WI38 (cell line): Measurements from ENCODE around the gene TMED10.
"Not testable (repeated sequence)": the region's sequence is repeated elsewhere in the genome, so short reads cannot be mapped to it uniquely, and the experiment has no call there.

Source experiments
- H3K4me3 ChIP-seq: 2 replicates; pipeline ENCODE4 v1.5.1; 2011; ENCODE audit warnings: low read depth, mild to moderate bottlenecking, control low read depth, low read length
- CTCF ChIP-seq: IDR thresholded peaks from 2 replicates; pipeline ENCODE4 v1.5.1; 2012; ENCODE audit warnings: low read depth, mild to moderate bottlenecking, control low read depth, low read length

The TMED10 gene

GRCh38 chr14:75184492-75184891, 8.1 kb upstream of the TMED10 start:
- H3K4me3 ChIP-seq, result no peak overlapping the region
- TF ChIP-seq CTCF, result no peak

GRCh38 chr14:75184039-75184438, 7.6 kb upstream of the TMED10 start:
- TF ChIP-seq CTCF, result no peak
- no peak overlapping the region for H3K4me3 ChIP-seq

GRCh38 chr14:75183225-75183624, 6.8 kb upstream of the TMED10 start:
- H3K4me3 ChIP-seq, result no peak overlapping the region

GRCh38 chr14:75182821-75183220, 6.4 kb upstream of the TMED10 start:
- no peak overlapping the region for H3K4me3 ChIP-seq

More at GRCh38 chr14:75183225-75183624, 6.8 kb upstream of the TMED10 start:
- TF ChIP-seq CTCF, result no peak

GRCh38 chr14:75182163-75182562, 5.8 kb upstream of the TMED10 start:
- H3K4me3 ChIP-seq, result not testable (repeated sequence)

More at GRCh38 chr14:75182821-75183220, 6.4 kb upstream of the TMED10 start:
- no peak for TF ChIP-seq CTCF

- H3K4me3 ChIP-seq, result no peak overlapping the region
- no peak for TF ChIP-seq CTCF
Measured at GRCh38 chr14:75181293-75182062, 5.1 kb upstream of the TMED10 start.

- no peak for TF ChIP-seq CTCF
- H3K4me3 ChIP-seq, result peak overlapping the region; percentile 78
Measured at GRCh38 chr14:75175677-75176141, 703 bp downstream of the TMED10 start.
